Activated T-helper 9 cell treated with anti-CD3 and anti-CD28 coated beads, Interleukin-2, amount 50 U/mL, for 16 hours (primary cell): ENCODE results near the gene CARD6.
"Not testable (repeated sequence)": the region's sequence is repeated elsewhere in the genome, so short reads cannot be mapped to it uniquely, and the experiment has no call there.

Experiments
- DNase-seq: peaks from one replicate; pipeline ENCODE4 v3.0.0-alpha.2; 2020; ENCODE audit warnings: low read depth

Gene CARD6

GRCh38 chr5:40828690-40829661 lies 12.2 kb upstream of the CARD6 start:
- DNase-seq, result no peak

- no peak for DNase-seq
Measured at GRCh38 chr5:40829748-40830533, 11.2 kb upstream of the CARD6 start.

- DNase-seq, result no peak
Measured at GRCh38 chr5:40831346-40832210, 9.6 kb upstream of the CARD6 start.

- DNase-seq, result no peak
Measured at GRCh38 chr5:40832345-40832744, 8.8 kb upstream of the CARD6 start.

- DNase-seq, result no peak
Measured at GRCh38 chr5:40833712-40834229, 7.4 kb upstream of the CARD6 start.

- peak; percentile 23 for DNase-seq
Measured at GRCh38 chr5:40834391-40834848, 6.7 kb upstream of the CARD6 start.

GRCh38 chr5:40834849-40835787 lies 6.0 kb upstream of the CARD6 start, which contains the start of gene RPL37:
RPL37 (minus strand) TSS chr5:40835222; CDS start chr5:40835185, 37 bp downstream.
- DNase-seq, result peak; percentile 85

GRCh38 chr5:40838086-40838485 lies 3.1 kb upstream of the CARD6 start:
- DNase-seq, result no peak

- DNase-seq, result no peak
Measured at GRCh38 chr5:40842351-40842750, 1.2 kb downstream of the CARD6 start.

- no peak for DNase-seq
Measured at GRCh38 chr5:40844565-40844964, 3.4 kb downstream of the CARD6 start.

GRCh38 chr5:40846371-40846770 lies 5.2 kb downstream of the CARD6 start:
- no peak for DNase-seq

- no peak for DNase-seq
Measured at GRCh38 chr5:40847525-40847924, 6.4 kb downstream of the CARD6 start.

- DNase-seq, result no peak
Measured at GRCh38 chr5:40853632-40854192, 12.5 kb downstream of the CARD6 start.

GRCh38 chr5:40860711-40861110 lies 19.5 kb downstream of the CARD6 start:
- no peak for DNase-seq

- not testable (repeated sequence) for DNase-seq
Measured at GRCh38 chr5:40865004-40865403, 23.8 kb downstream of the CARD6 start.

- no peak for DNase-seq
Measured at GRCh38 chr5:40866844-40867243, 25.7 kb downstream of the CARD6 start.

- DNase-seq, result no peak
Measured at GRCh38 chr5:40869384-40869783, 28.2 kb downstream of the CARD6 start.

- no peak for DNase-seq
Measured at GRCh38 chr5:40871177-40871576, 30.0 kb downstream of the CARD6 start.

GRCh38 chr5:40872253-40872652 lies 31.1 kb downstream of the CARD6 start:
- not testable (repeated sequence) for DNase-seq

- no peak for DNase-seq
Measured at GRCh38 chr5:40873286-40873880, 32.2 kb downstream of the CARD6 start.
